GM21390 (cell line): ENCODE results near the gene ICAM3.
"Not testable (repeated sequence)": the region's sequence is repeated elsewhere in the genome, so short reads cannot be mapped to it uniquely, and the experiment has no call there.

Experiments
- ATAC-seq: cut with Tn5 transposase; IDR thresholded peaks from one replicate; pipeline ENCODE4 v1.9.1; 2021; ENCODE audit not compliant: unreplicated experiment

Gene ICAM3

GRCh38 chr19:10352764-10353671 lies 13.6 kb upstream of the ICAM3 start:
- ATAC-seq: no peak

- no peak for ATAC-seq
These were observed 7.1 kb upstream of the ICAM3 start for GRCh38 chr19:10346509-10346908.

GRCh38 chr19:10344780-10345179 lies 5.4 kb upstream of the ICAM3 start:
- no peak for ATAC-seq

- no peak for ATAC-seq
These were observed 4.1 kb upstream of the ICAM3 start for GRCh38 chr19:10343495-10343894.

GRCh38 chr19:10339977-10340376 lies 553 bp upstream of the ICAM3 start:
- no peak for ATAC-seq

GRCh38 chr19:10338940-10339339 lies 484 bp downstream of the ICAM3 start:
- no peak for ATAC-seq

- ATAC-seq: not testable (repeated sequence)
These were observed 2.7 kb downstream of the ICAM3 start for GRCh38 chr19:10336725-10337124.

GRCh38 chr19:10335352-10335985 lies 4.0 kb downstream of the ICAM3 start:
- no peak for ATAC-seq

GRCh38 chr19:10334588-10335351 lies 4.7 kb downstream of the ICAM3 start:
- ATAC-seq: no peak

GRCh38 chr19:10333758-10334587 lies 5.5 kb downstream of the ICAM3 start:
- no peak for ATAC-seq

- peak; percentile 84 for ATAC-seq
These were observed 6.3 kb downstream of the ICAM3 start, which contains the start of gene RAVER1 for GRCh38 chr19:10332965-10333757. RAVER1 (minus strand) TSS chr19:10333529; CDS start chr19:10333507, 22 bp downstream.

- no peak for ATAC-seq
These were observed 7.1 kb downstream of the ICAM3 start for GRCh38 chr19:10332158-10332964.

- ATAC-seq: no peak
These were observed 9.9 kb downstream of the ICAM3 start for GRCh38 chr19:10329555-10329954.

- no peak for ATAC-seq
These were observed 10.6 kb downstream of the ICAM3 start for GRCh38 chr19:10328558-10329429.

GRCh38 chr19:10327793-10328192 lies 11.6 kb downstream of the ICAM3 start:
- ATAC-seq: no peak

- ATAC-seq: no peak
These were observed 13.7 kb downstream of the ICAM3 start for GRCh38 chr19:10325732-10326131.

- ATAC-seq: no peak
These were observed 17.3 kb downstream of the ICAM3 start for GRCh38 chr19:10321874-10322835.
